GM12878 (cell line): ENCODE data around the gene CCDC160. TPM values are rescaled to one million over a fixed set of nuclear protein-coding genes. Genes with fewer than 3 reads are reported as not detected.

ENCODE experiments used
- ATAC-seq: fragments of 200-7000 bp; cut with Tn5 transposase; 3 replicates; pipeline ENCODE4 v1.9.1; 2020; ENCODE audit warnings: mild to moderate bottlenecking, moderate library complexity
- BruUV-seq: library from RNA; stranded (reverse); fragments of 400-500 nt; replicated peaks from 2 replicates; lab custom pipeline; 2021; lab: Mats Ljungman, UMichigan
- CTCF ChIA-PET: fragments of 300-600 bp; sonication (Branson Sonifier 250); formaldehyde crosslinking; extraction: SDS; loops from one replicate; lab custom pipeline; 2021; ENCODE audit warnings: inconsistent platforms; lab: Yijun Ruan, JAX
- POLR2A ChIA-PET: fragments of 350-600 bp; formaldehyde crosslinking; extraction: SDS; loops from one replicate; lab custom pipeline; 2021; ENCODE audit warnings: inconsistent platforms; lab: Charles Lee
- RAD21 ChIA-PET: fragments of 300-600 bp; sonication (Branson Sonifier 250); formaldehyde crosslinking; loops from one replicate; lab custom pipeline; 2023; ENCODE audit warnings: antibody characterized with exemption; ENCODE audit not compliant: unreplicated experiment; lab: Charles Lee
- SMC1A ChIA-PET: fragments of 300-600 bp; sonication (Branson Sonifier 250); formaldehyde crosslinking; loops from one replicate; lab custom pipeline; 2023; ENCODE audit not compliant: unreplicated experiment, uncharacterized antibody; lab: Charles Lee
- DNase-seq: peaks from one replicate; pipeline ENCODE4 v3.0.0-alpha.2; 2011; ENCODE audit warnings: low read depth, low spot score
- FAIRE-seq: peaks from 3 replicates; lab custom pipeline; 2011; peaks lifted over from hg19 to GRCh38; lab: Jason Lieb, UNC
- H2AFZ ChIP-seq: 2 replicates; pipeline ENCODE4 v1.6.0; 2011; ENCODE audit warnings: low read depth, low read length, control low read depth; ENCODE audit not compliant: control insufficient read depth
- H3K27ac ChIP-seq: 2 replicates; pipeline ENCODE4 v1.5.1; 2011; ENCODE audit warnings: control low read depth; ENCODE audit not compliant: control insufficient read depth, insufficient read depth
- H3K27me3 ChIP-seq, 2 experiments: replicated peaks in 1 of 2; 2 replicates each; pipeline versions ENCODE4 v1.6.0 to v1.6.1; 2011; ENCODE audit warnings: low read length in 1 of 2; ENCODE audit not compliant: control insufficient read depth in 2 of 2, insufficient read depth in 2 of 2
- H3K36me3 ChIP-seq, 2 experiments: 2 replicates each; pipeline ENCODE4 v1.5.1; 2011; ENCODE audit warnings: low read length in 1 of 2; ENCODE audit not compliant: control insufficient read depth in 2 of 2, insufficient read depth in 2 of 2
- H3K4me1 ChIP-seq: 2 replicates; pipeline ENCODE4 v1.6.1; 2011; ENCODE audit warnings: mild to moderate bottlenecking, low read length, moderate library complexity, mixed read lengths; ENCODE audit not compliant: control insufficient read depth, insufficient read depth
- H3K4me2 ChIP-seq: 2 replicates; pipeline ENCODE4 v1.6.0; 2011; ENCODE audit warnings: control low read depth; ENCODE audit not compliant: control insufficient read depth, insufficient read depth
- H3K4me3 ChIP-seq: fragments of 200-600 bp; sonication (generic); 2 replicates; pipeline ENCODE4 v1.5.1; 2016
- H3K79me2 ChIP-seq: 2 replicates; pipeline ENCODE4 v1.6.0; 2011; ENCODE audit warnings: low read length; ENCODE audit not compliant: control insufficient read depth, insufficient read depth
- H3K9ac ChIP-seq: 2 replicates; pipeline ENCODE4 v1.8.0; 2011; ENCODE audit warnings: low read length, control low read depth, mixed read lengths; ENCODE audit not compliant: control insufficient read depth, insufficient read depth
- H3K9me3 ChIP-seq: replicated peaks from 3 replicates; pipeline ENCODE4 v1.5.1; 2011; ENCODE audit warnings: mild to moderate bottlenecking, low read length; ENCODE audit not compliant: control insufficient read depth, insufficient read depth
- H4K20me1 ChIP-seq: 2 replicates; pipeline ENCODE4 v1.6.0; 2011; ENCODE audit not compliant: control insufficient read depth, insufficient read depth
- ASH2L ChIP-seq: fragments of 300-600, 200-600 bp; sonication (generic); IDR thresholded peaks from 2 replicates; pipeline ENCODE4 v1.6.1; 2017; ENCODE audit warnings: low read depth, mild to moderate bottlenecking, borderline replicate concordance
- IRF3 ChIP-seq: fragments of 450-650 bp; IDR thresholded peaks from 2 replicates; pipeline ENCODE4 v1.6.1; 2014; ENCODE audit warnings: mild to moderate bottlenecking
- MLLT1 ChIP-seq: fragments of 450-650 bp; IDR thresholded peaks from 2 replicates; pipeline ENCODE4 v1.6.1; 2016; ENCODE audit warnings: mild to moderate bottlenecking
- NFYB ChIP-seq: IDR thresholded peaks from 2 replicates; pipeline ENCODE4 v1.6.1; 2011; ENCODE audit warnings: low read depth, mild to moderate bottlenecking, low read length, improper control_type of control experiment, moderate library complexity; ENCODE audit not compliant: insufficient read depth
- TBL1XR1 ChIP-seq: IDR thresholded peaks from 2 replicates; pipeline ENCODE4 v1.6.1; 2012; ENCODE audit warnings: low read depth, low read length, improper control_type of control experiment
- YBX1 ChIP-seq: fragments of 450-650 bp; IDR thresholded peaks from 2 replicates; pipeline ENCODE4 v1.6.1; 2016; ENCODE audit warnings: antibody characterized with exemption
- in situ Hi-C: fragments of 300-500 bp; cut with MboI; formaldehyde crosslinking; loops from 9 replicates; pipeline ENCODE4 v1.14.3; 2018; ENCODE audit warnings: mixed read lengths
- intact Hi-C: fragments of 100-400 bp; cut with micrococcal nuclease; formaldehyde crosslinking; loops from one replicate; pipeline ENCODE4 v1.14.2; 2022; ENCODE audit not compliant: unreplicated experiment
- polyA plus RNA-seq, 11 experiments: library from polyadenylated mRNA; depleted of rRNA in 4 of 11; unstranded in 6 of 11; stranded (reverse) in 5 of 11; fragments of >200 nt; fragmentation: Nextera tagmentation in 4 of 11; fragmentation: Illumina TruSeq in 1 of 11; extraction: Ambion mirVana in 4 of 11; extraction: Trizol in 1 of 11; gene quantifications; 1 replicate in 1 of 11; 2 replicates in 10 of 11; pipeline versions ENCODE4 v1.2.1 to v1.2.3, GENCODE V29; 2011 to 2016; ENCODE audit warnings: inconsistent platforms in 2 of 11, missing spikeins in 2 of 11, low read depth in 1 of 11
- total RNA-seq, 4 experiments: library from RNA; depleted of rRNA in 3 of 4; stranded (reverse); fragments of >200 nt in 3 of 4; fragmentation: Illumina TruSeq in 1 of 4; extraction: Trizol in 1 of 4; gene quantifications; 2 replicates each; pipeline versions ENCODE4 v1.2.1 to v1.2.3, GENCODE V29; 2013 to 2021
- TF ChIP-seq, protein P1 (sequence below): fragments of 450-650 bp; formaldehyde crosslinking; IDR thresholded peaks from 2 replicates; pipeline ENCODE4 v1.5.0; 2022; ENCODE audit warnings: mild to moderate bottlenecking, missing genetic modification characterization
- TF ChIP-seq, protein P2 (sequence below), 3 experiments: IDR thresholded peaks in 2 of 3; conservative IDR thresholded peaks in 1 of 3; 2 replicates each; pipeline ENCODE4 v1.5.1; 2011; ENCODE audit warnings: low read depth in 3 of 3, low read length in 3 of 3, mild to moderate bottlenecking in 3 of 3, control low read depth in 2 of 3, moderate library complexity in 2 of 3, inconsistent platforms in 1 of 3, mixed read lengths in 1 of 3; ENCODE audit not compliant: control insufficient read depth in 2 of 3, insufficient read depth in 1 of 3; ENCODE audit errors: extremely low read depth in 1 of 3

The CCDC160 gene
- total and polyA plus RNA-seq, 10 of the 15 experiments (the other 5 are each of a cell fraction or from before 2014, with no cell fraction given), result not detected

DNA sequence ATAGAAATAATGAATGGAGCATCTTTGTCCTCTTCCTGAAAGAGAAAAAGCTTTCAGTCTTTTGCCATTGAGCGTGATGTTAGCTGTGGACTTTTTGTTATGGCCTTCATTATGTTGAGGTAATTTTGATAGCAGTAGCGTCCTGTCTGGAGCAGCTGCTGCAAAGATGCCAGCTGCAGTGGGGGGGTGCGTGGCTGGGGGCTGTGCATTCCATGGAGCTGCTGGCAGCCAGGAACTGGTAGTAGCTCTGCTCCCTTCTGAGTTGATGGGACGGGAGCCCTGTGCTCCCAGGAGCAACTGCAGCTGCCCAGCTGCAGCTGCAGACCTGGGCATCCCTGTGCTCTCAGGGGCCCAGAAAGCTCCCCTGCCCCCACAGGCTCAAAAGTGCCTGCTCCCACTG is 50.4 kb downstream of the CCDC160 start (continued):
- no peak for TF ChIP-seq NFYB
- TF ChIP-seq ASH2L, result no peak
- no peak for TF ChIP-seq MLLT1
- TF ChIP-seq, protein P1, sequence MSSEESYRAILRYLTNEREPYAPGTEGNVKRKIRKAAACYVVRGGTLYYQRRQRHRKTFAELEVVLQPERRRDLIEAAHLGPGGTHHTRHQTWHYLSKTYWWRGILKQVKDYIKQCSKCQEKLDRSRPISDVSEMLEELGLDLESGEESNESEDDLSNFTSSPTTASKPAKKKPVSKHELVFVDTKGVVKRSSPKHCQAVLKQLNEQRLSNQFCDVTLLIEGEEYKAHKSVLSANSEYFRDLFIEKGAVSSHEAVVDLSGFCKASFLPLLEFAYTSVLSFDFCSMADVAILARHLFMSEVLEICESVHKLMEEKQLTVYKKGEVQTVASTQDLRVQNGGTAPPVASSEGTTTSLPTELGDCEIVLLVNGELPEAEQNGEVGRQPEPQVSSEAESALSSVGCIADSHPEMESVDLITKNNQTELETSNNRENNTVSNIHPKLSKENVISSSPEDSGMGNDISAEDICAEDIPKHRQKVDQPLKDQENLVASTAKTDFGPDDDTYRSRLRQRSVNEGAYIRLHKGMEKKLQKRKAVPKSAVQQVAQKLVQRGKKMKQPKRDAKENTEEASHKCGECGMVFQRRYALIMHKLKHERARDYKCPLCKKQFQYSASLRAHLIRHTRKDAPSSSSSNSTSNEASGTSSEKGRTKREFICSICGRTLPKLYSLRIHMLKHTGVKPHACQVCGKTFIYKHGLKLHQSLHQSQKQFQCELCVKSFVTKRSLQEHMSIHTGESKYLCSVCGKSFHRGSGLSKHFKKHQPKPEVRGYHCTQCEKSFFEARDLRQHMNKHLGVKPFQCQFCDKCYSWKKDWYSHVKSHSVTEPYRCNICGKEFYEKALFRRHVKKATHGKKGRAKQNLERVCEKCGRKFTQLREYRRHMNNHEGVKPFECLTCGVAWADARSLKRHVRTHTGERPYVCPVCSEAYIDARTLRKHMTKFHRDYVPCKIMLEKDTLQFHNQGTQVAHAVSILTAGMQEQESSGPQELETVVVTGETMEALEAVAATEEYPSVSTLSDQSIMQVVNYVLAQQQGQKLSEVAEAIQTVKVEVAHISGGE, result no peak

DNA sequence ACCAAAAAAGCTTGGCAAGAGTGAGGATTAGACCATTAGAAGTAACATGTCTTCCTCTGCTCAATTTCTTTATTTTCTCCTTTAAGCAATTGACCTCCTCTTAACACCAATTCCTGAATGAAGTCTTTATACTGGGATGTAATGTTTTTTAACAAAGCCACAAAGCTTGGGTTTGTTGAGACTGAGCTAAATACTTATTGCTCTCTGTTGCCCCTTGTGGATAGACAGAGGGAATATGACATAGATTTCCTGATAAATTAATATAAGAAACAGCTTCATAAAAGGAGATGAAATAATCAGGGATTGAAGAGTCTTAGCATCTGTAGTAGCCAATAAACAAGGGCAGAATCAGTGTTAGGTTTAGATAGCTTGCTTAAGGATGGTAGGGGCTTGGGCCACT is 57.6 kb downstream of the CCDC160 start:
- no peaks in the 10 kb centered on the region for H3K9me3 ChIP-seq
- DNase-seq, result no peak
- H3K27me3 ChIP-seq, result no peaks in the 10 kb centered on the region
- POLR2A ChIA-PET, result no interaction called here
- TF ChIP-seq, protein P2, sequence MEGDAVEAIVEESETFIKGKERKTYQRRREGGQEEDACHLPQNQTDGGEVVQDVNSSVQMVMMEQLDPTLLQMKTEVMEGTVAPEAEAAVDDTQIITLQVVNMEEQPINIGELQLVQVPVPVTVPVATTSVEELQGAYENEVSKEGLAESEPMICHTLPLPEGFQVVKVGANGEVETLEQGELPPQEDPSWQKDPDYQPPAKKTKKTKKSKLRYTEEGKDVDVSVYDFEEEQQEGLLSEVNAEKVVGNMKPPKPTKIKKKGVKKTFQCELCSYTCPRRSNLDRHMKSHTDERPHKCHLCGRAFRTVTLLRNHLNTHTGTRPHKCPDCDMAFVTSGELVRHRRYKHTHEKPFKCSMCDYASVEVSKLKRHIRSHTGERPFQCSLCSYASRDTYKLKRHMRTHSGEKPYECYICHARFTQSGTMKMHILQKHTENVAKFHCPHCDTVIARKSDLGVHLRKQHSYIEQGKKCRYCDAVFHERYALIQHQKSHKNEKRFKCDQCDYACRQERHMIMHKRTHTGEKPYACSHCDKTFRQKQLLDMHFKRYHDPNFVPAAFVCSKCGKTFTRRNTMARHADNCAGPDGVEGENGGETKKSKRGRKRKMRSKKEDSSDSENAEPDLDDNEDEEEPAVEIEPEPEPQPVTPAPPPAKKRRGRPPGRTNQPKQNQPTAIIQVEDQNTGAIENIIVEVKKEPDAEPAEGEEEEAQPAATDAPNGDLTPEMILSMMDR (IDR thresholded peaks at IDR 0.05 in 2 of 3, conservative IDR thresholded peaks at IDR 0.05 in 1 of 3; ENCODE audit: control insufficient read depth in 2 of 3, extremely low read depth in 1 of 3, insufficient read depth in 1 of 3, low read depth in 3 of 3, low read length in 3 of 3), result peak; percentile 6 to 19 (median 16); a peak in 2 of 6 replicates
- TF ChIP-seq YBX1 (no peak), IRF3 (no peak), TBL1XR1 (no peak)
- in situ Hi-C loops (no loop called here), intact Hi-C loops (no loop called here)
- H2AFZ ChIP-seq, result no peak overlapping the region
- no peak overlapping the region for H3K4me3 ChIP-seq
- H3K79me2 ChIP-seq, result no peaks in the 10 kb centered on the region
- no peaks in the 10 kb centered on the region for H3K36me3 ChIP-seq
- no peaks in the 10 kb centered on the region for H3K4me1 ChIP-seq
- CTCF ChIA-PET, result interaction anchor here (0.8 to 0.9 kb wide), 3 partner anchors 39 to 100 kb away, joined by 3 read pairs; no protein-coding TSS in a partner anchor
- no peak overlapping the region for H3K27ac ChIP-seq
- RAD21 ChIA-PET, result no interaction called here
- BruUV-seq, result no TSS peak
- H4K20me1 ChIP-seq, result no peaks in the 10 kb centered on the region
- SMC1A ChIA-PET, result no interaction called here
- no peak for FAIRE-seq
- no peak overlapping the region for H3K9ac ChIP-seq
- no peak overlapping the region for H3K4me2 ChIP-seq
- ATAC-seq, result no peak
